ENCODE results near the gene CLBA1. TPM values are rescaled to one million over a fixed set of nuclear protein-coding genes. Genes with fewer than 3 reads are reported as not detected.

The CLBA1 gene
- total and polyA plus RNA-seq, 9 of the 15 experiments (the other 6 are each of a cell fraction or from before 2014, with no cell fraction given) = 0.04 to 3.9 (median 2.6) TPM

GRCh38 chr14:105019861-105020814 lies 34.5 kb downstream of the CLBA1 start (continued):
- TF ChIP-seq ZBTB33 (CRISPR knock-in tag; IDR thresholded peaks at IDR 0.05) = no peak
- no peak for TF ChIP-seq SIRT6 (IDR thresholded peaks at IDR 0.05; ENCODE audit: low read depth, low read length)
- no peak for TF ChIP-seq ZNF239 (CRISPR knock-in tag; IDR thresholded peaks at IDR 0.05)
- peak; percentile 67; the same call in 1 of the 2 replicates for TF ChIP-seq KAT7 (CRISPR knock-in tag; IDR thresholded peaks at IDR 0.05; ENCODE audit: borderline replicate concordance)
- no peak for TF ChIP-seq DNMT1 (IDR thresholded peaks at IDR 0.05)
- no peak for TF ChIP-seq ILF3 (IDR thresholded peaks at IDR 0.05; ENCODE audit: borderline replicate concordance)
- no peak for TF ChIP-seq ZFP30 (CRISPR knock-in tag; IDR thresholded peaks at IDR 0.05; ENCODE audit: borderline replicate concordance)
- TF ChIP-seq ZNF347 (CRISPR knock-in tag; IDR thresholded peaks at IDR 0.05; ENCODE audit: low read depth) = no peak
- no peak for TF ChIP-seq ZNF778 (CRISPR knock-in tag; IDR thresholded peaks at IDR 0.05)
- TF ChIP-seq CHD2 (IDR thresholded peaks at IDR 0.05; ENCODE audit: low read depth, low read length) = no peak
- TF ChIP-seq, protein P1, sequence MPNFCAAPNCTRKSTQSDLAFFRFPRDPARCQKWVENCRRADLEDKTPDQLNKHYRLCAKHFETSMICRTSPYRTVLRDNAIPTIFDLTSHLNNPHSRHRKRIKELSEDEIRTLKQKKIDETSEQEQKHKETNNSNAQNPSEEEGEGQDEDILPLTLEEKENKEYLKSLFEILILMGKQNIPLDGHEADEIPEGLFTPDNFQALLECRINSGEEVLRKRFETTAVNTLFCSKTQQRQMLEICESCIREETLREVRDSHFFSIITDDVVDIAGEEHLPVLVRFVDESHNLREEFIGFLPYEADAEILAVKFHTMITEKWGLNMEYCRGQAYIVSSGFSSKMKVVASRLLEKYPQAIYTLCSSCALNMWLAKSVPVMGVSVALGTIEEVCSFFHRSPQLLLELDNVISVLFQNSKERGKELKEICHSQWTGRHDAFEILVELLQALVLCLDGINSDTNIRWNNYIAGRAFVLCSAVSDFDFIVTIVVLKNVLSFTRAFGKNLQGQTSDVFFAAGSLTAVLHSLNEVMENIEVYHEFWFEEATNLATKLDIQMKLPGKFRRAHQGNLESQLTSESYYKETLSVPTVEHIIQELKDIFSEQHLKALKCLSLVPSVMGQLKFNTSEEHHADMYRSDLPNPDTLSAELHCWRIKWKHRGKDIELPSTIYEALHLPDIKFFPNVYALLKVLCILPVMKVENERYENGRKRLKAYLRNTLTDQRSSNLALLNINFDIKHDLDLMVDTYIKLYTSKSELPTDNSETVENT (CRISPR knock-in tag; IDR thresholded peaks at IDR 0.05) = no peak
- TF ChIP-seq BACH1 (tag; IDR thresholded peaks at IDR 0.05) = no peak
- TF ChIP-seq HMG20B (CRISPR knock-in tag; IDR thresholded peaks at IDR 0.05) = no peak
- TF ChIP-seq TOE1 (IDR thresholded peaks at IDR 0.05; ENCODE audit: borderline replicate concordance) = no peak
- TF ChIP-seq TOE1 (CRISPR knock-in tag; IDR thresholded peaks at IDR 0.05; ENCODE audit: borderline replicate concordance, low read depth) = no peak
- TF ChIP-seq MEF2D (tag; conservative IDR thresholded peaks at IDR 0.05; ENCODE audit: low read depth) = no peak
- TF ChIP-seq TSHZ1 (CRISPR knock-in tag; IDR thresholded peaks at IDR 0.05) = no peak
- TF ChIP-seq HEY1 (CRISPR knock-in tag; IDR thresholded peaks at IDR 0.05; ENCODE audit: borderline replicate concordance) = no peak
- TF ChIP-seq BCL6 (CRISPR knock-in tag; IDR thresholded peaks at IDR 0.05) = no peak

All from K562 (cell line).